ENCODE results near the gene CD99. TPM values are rescaled to one million over a fixed set of nuclear protein-coding genes. Genes with fewer than 3 reads are reported as not detected.

Gene CD99
- polyA plus RNA-seq, 1 of the 3 experiments (the other 2 are of a cell fraction): 346 TPM

DNA sequence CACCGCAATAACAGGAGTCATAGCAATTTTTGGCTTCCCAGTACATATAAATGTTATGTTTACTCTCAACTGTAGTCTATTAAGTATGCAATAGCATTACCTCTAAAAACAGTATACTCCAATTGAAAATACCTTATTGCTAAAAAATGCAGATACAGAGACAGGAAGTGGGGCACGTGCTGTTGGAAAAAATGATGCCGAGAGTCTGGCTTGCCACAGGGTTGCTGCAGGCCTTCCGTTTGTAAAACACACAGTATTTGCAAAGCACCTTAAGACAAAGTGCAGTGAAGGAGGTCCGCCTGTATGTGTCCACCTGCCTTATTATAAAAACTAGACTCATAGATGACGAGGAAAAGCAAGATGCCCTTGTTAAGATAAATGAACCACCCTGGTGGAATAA, 23.5 kb downstream of the CD99 start:
- ChIA-PET POLR2A (no interaction called here), CTCF (no interaction called here)
- 53% methylated on average over 6 of the region's 6 CpGs for WGBS (ENCODE audit: low lambda C conversion rate)
- H3K9ac ChIP-seq: no peak overlapping the region
- H4K20me1 ChIP-seq (ENCODE audit: insufficient read depth): peaks cover 15% of the 10 kb centered on the region; the same call in 1 of the 2 replicates
- peaks cover 22% of the 10 kb centered on the region for H3F3A ChIP-seq (replicated peaks; ENCODE audit: insufficient read depth)
- H3K4me1 ChIP-seq (ENCODE audit: control insufficient read depth in 1 of 2, insufficient read depth in 2 of 2, low read depth in 1 of 2, low read length in 1 of 2): peaks cover 0 to 10% of the 10 kb centered on the region in 2 experiments; a peak in 2 of 4 replicates
- peaks cover 39% of the 10 kb centered on the region for H3K79me2 ChIP-seq (ENCODE audit: insufficient read depth)
- H3K27ac ChIP-seq (ENCODE audit: low read depth in 2 of 2, low read length in 1 of 2): no peak overlapping the region
- no peaks in the 10 kb centered on the region for H3K9me3 ChIP-seq
- no peak overlapping the region for H3K4me2 ChIP-seq
- no peaks in the 10 kb centered on the region for H3K9me2 ChIP-seq
- DNase-seq: no peak
- no peak overlapping the region for H2AFZ ChIP-seq (ENCODE audit: low read depth)
- no peak overlapping the region for H3K4me3 ChIP-seq (ENCODE audit: low read depth in 2 of 2, low read length in 1 of 2)
- TF ChIP-seq, protein P1, sequence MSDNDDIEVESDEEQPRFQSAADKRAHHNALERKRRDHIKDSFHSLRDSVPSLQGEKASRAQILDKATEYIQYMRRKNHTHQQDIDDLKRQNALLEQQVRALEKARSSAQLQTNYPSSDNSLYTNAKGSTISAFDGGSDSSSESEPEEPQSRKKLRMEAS (IDR thresholded peaks at IDR 0.05; ENCODE audit: low read depth): no peak
- TF ChIP-seq SMC3 (IDR thresholded peaks at IDR 0.05; ENCODE audit: low read depth, low read length) (no peak), FOSL2 (IDR thresholded peaks at IDR 0.05; ENCODE audit: borderline replicate concordance, low read depth) (no peak), TCF12 (IDR thresholded peaks at IDR 0.05) (no peak), SIN3A (IDR thresholded peaks at IDR 0.05; ENCODE audit: borderline replicate concordance, low read depth, low read length) (no peak), FOXM1 (IDR thresholded peaks at IDR 0.05; ENCODE audit: low read depth) (no peak), NFIC (IDR thresholded peaks at IDR 0.05; ENCODE audit: borderline replicate concordance) (no peak), MXI1 (IDR thresholded peaks at IDR 0.05; ENCODE audit: low read depth, low read length) (no peak), YY1 (IDR thresholded peaks at IDR 0.05; ENCODE audit: low read depth) (no peak), POLR2AphosphoS5 (IDR thresholded peaks at IDR 0.05; ENCODE audit: low read depth, low read length) (no peak), TAF1 (IDR thresholded peaks at IDR 0.05; ENCODE audit: borderline replicate concordance, low read depth, low read length) (no peak), RFX5 (IDR thresholded peaks at IDR 0.05; ENCODE audit: low read length) (no peak), NRF1 (IDR thresholded peaks at IDR 0.05; ENCODE audit: low read depth, low read length) (no peak), JUND (IDR thresholded peaks at IDR 0.05) (no peak)
- TF ChIP-seq, protein P2, sequence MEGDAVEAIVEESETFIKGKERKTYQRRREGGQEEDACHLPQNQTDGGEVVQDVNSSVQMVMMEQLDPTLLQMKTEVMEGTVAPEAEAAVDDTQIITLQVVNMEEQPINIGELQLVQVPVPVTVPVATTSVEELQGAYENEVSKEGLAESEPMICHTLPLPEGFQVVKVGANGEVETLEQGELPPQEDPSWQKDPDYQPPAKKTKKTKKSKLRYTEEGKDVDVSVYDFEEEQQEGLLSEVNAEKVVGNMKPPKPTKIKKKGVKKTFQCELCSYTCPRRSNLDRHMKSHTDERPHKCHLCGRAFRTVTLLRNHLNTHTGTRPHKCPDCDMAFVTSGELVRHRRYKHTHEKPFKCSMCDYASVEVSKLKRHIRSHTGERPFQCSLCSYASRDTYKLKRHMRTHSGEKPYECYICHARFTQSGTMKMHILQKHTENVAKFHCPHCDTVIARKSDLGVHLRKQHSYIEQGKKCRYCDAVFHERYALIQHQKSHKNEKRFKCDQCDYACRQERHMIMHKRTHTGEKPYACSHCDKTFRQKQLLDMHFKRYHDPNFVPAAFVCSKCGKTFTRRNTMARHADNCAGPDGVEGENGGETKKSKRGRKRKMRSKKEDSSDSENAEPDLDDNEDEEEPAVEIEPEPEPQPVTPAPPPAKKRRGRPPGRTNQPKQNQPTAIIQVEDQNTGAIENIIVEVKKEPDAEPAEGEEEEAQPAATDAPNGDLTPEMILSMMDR (IDR thresholded peaks at IDR 0.05): no peak
- TF ChIP-seq, protein P3, sequence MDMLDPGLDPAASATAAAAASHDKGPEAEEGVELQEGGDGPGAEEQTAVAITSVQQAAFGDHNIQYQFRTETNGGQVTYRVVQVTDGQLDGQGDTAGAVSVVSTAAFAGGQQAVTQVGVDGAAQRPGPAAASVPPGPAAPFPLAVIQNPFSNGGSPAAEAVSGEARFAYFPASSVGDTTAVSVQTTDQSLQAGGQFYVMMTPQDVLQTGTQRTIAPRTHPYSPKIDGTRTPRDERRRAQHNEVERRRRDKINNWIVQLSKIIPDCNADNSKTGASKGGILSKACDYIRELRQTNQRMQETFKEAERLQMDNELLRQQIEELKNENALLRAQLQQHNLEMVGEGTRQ (IDR thresholded peaks at IDR 0.05; ENCODE audit: borderline replicate concordance, low read depth, low read length): no peak
- TF ChIP-seq, protein P4, sequence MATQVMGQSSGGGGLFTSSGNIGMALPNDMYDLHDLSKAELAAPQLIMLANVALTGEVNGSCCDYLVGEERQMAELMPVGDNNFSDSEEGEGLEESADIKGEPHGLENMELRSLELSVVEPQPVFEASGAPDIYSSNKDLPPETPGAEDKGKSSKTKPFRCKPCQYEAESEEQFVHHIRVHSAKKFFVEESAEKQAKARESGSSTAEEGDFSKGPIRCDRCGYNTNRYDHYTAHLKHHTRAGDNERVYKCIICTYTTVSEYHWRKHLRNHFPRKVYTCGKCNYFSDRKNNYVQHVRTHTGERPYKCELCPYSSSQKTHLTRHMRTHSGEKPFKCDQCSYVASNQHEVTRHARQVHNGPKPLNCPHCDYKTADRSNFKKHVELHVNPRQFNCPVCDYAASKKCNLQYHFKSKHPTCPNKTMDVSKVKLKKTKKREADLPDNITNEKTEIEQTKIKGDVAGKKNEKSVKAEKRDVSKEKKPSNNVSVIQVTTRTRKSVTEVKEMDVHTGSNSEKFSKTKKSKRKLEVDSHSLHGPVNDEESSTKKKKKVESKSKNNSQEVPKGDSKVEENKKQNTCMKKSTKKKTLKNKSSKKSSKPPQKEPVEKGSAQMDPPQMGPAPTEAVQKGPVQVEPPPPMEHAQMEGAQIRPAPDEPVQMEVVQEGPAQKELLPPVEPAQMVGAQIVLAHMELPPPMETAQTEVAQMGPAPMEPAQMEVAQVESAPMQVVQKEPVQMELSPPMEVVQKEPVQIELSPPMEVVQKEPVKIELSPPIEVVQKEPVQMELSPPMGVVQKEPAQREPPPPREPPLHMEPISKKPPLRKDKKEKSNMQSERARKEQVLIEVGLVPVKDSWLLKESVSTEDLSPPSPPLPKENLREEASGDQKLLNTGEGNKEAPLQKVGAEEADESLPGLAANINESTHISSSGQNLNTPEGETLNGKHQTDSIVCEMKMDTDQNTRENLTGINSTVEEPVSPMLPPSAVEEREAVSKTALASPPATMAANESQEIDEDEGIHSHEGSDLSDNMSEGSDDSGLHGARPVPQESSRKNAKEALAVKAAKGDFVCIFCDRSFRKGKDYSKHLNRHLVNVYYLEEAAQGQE (IDR thresholded peaks at IDR 0.05; ENCODE audit: low read depth, low read length): no peak
- TF ChIP-seq, protein P5, sequence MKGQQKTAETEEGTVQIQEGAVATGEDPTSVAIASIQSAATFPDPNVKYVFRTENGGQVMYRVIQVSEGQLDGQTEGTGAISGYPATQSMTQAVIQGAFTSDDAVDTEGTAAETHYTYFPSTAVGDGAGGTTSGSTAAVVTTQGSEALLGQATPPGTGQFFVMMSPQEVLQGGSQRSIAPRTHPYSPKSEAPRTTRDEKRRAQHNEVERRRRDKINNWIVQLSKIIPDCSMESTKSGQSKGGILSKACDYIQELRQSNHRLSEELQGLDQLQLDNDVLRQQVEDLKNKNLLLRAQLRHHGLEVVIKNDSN (IDR thresholded peaks at IDR 0.05; ENCODE audit: borderline replicate concordance, low read depth): no peak
- TF ChIP-seq, protein P6, sequence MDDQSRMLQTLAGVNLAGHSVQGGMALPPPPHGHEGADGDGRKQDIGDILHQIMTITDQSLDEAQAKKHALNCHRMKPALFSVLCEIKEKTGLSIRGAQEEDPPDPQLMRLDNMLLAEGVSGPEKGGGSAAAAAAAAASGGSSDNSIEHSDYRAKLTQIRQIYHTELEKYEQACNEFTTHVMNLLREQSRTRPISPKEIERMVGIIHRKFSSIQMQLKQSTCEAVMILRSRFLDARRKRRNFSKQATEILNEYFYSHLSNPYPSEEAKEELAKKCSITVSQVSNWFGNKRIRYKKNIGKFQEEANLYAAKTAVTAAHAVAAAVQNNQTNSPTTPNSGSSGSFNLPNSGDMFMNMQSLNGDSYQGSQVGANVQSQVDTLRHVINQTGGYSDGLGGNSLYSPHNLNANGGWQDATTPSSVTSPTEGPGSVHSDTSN (IDR thresholded peaks at IDR 0.05): no peak
- H3K27me3 ChIP-seq (ENCODE audit: insufficient read depth): peaks cover 5% of the 10 kb centered on the region
- H3K36me3 ChIP-seq (replicated peaks in 1 of 2; ENCODE audit: control insufficient read depth in 1 of 2, insufficient read depth in 2 of 2, low read length in 1 of 2): peaks cover 0 to 20% of the 10 kb centered on the region in 2 experiments
